HepG2 (cell line): ENCODE measurements around the gene PSME3IP1. TPM values are rescaled to one million over a fixed set of nuclear protein-coding genes. Genes with fewer than 3 reads are reported as not detected.

Experiments
- BRCA1 ChIP-seq: sonication (generic); formaldehyde crosslinking; IDR thresholded peaks from 2 replicates; pipeline ENCODE4 v1.4.0; 2020; ENCODE audit warnings: missing genetic modification reagents
- CC2D1A ChIP-seq: sonication (generic); formaldehyde crosslinking; IDR thresholded peaks from 2 replicates; pipeline ENCODE4 v1.8.1; 2023; ENCODE audit warnings: mild to moderate bottlenecking, missing genetic modification reagents
- CCDC6 ChIP-seq: sonication (generic); formaldehyde crosslinking; IDR thresholded peaks from 2 replicates; pipeline ENCODE4 v1.8.1; 2022; ENCODE audit warnings: mild to moderate bottlenecking, missing genetic modification reagents, moderate library complexity
- EZH2 ChIP-seq: conservative IDR thresholded peaks from 2 replicates; pipeline ENCODE4 v1.6.1; 2012; ENCODE audit warnings: mild to moderate bottlenecking, low read depth, low read length, moderate library complexity
- FOXK1 ChIP-seq: sonication (generic); formaldehyde crosslinking; IDR thresholded peaks from 2 replicates; pipeline ENCODE4 v1.4.0; 2020; ENCODE audit warnings: low read depth, missing genetic modification reagents, borderline replicate concordance
- IKZF5 ChIP-seq: IDR thresholded peaks from 2 replicates; pipeline ENCODE4 v1.6.1; 2018; ENCODE audit warnings: missing genetic modification reagents, mild to moderate bottlenecking, missing compliant biosample characterization
- JUND ChIP-seq: sonication (generic); formaldehyde crosslinking; IDR thresholded peaks from 2 replicates; pipeline ENCODE4 v1.8.0; 2022; ENCODE audit warnings: mild to moderate bottlenecking, missing genetic modification reagents
- RARG ChIP-seq: sonication (generic); formaldehyde crosslinking; IDR thresholded peaks from 2 replicates; pipeline ENCODE4 v1.4.0; 2020; ENCODE audit warnings: low read depth, mild to moderate bottlenecking, missing genetic modification reagents
- SMC3 ChIP-seq: IDR thresholded peaks from 2 replicates; pipeline ENCODE4 v1.6.1; 2011; ENCODE audit warnings: low read length, improper control_type of control experiment
- SRSF4 ChIP-seq: fragments of 200-400 bp; formaldehyde crosslinking; IDR thresholded peaks from one replicate; pipeline ENCODE4 v1.6.1; 2018; ENCODE audit warnings: mild to moderate bottlenecking, low read depth, low read length, moderate library complexity; ENCODE audit not compliant: poor library complexity, severe bottlenecking
- THYN1 ChIP-seq: sonication (generic); formaldehyde crosslinking; IDR thresholded peaks from 2 replicates; pipeline ENCODE4 v1.8.1; 2023; ENCODE audit warnings: low read depth, mild to moderate bottlenecking, moderate library complexity, missing genetic modification reagents, borderline replicate concordance
- ZBTB38 ChIP-seq: sonication (generic); formaldehyde crosslinking; IDR thresholded peaks from 2 replicates; pipeline ENCODE4 v1.5.1; 2020; ENCODE audit warnings: mild to moderate bottlenecking, missing genetic modification reagents
- ZNF329 ChIP-seq: sonication (generic); formaldehyde crosslinking; IDR thresholded peaks from 2 replicates; pipeline ENCODE4 v1.9.0; 2021; ENCODE audit warnings: low read depth, mild to moderate bottlenecking, missing genetic modification reagents
- ZNF451 ChIP-seq: sonication (generic); formaldehyde crosslinking; IDR thresholded peaks from 2 replicates; pipeline ENCODE4 v1.5.0; 2020; ENCODE audit warnings: mild to moderate bottlenecking, missing genetic modification reagents
- ZNF530 ChIP-seq: sonication (generic); formaldehyde crosslinking; IDR thresholded peaks from 2 replicates; pipeline ENCODE4 v1.5.0; 2020; ENCODE audit warnings: low read depth, mild to moderate bottlenecking, missing genetic modification reagents
- ZNF674 ChIP-seq: sonication (generic); formaldehyde crosslinking; IDR thresholded peaks from 2 replicates; pipeline ENCODE4 v1.5.0; 2020; ENCODE audit warnings: low read depth, mild to moderate bottlenecking, missing genetic modification reagents
- ZNF781 ChIP-seq: sonication (generic); formaldehyde crosslinking; IDR thresholded peaks from 2 replicates; pipeline ENCODE4 v1.5.1; 2020; ENCODE audit warnings: borderline replicate concordance, mild to moderate bottlenecking, missing genetic modification reagents; ENCODE audit errors: not compliant biosample characterization
- ZNF816 ChIP-seq: sonication (generic); formaldehyde crosslinking; IDR thresholded peaks from 2 replicates; pipeline ENCODE4 v1.8.0; 2022; ENCODE audit warnings: missing genetic modification reagents, mild to moderate bottlenecking, borderline replicate concordance
- polyA plus RNA-seq, 8 experiments: library from polyadenylated mRNA; depleted of rRNA in 3 of 8; stranded (reverse) in 7 of 8; unstranded in 1 of 8; fragments of >200 nt; fragmentation: Illumina TruSeq in 4 of 8; extraction: Trizol in 4 of 8; gene quantifications; 2 replicates each; pipeline versions ENCODE4 v1.2.1 to v1.2.3, GENCODE V29; 2011 to 2016; ENCODE audit warnings: low read depth in 4 of 8, missing spikeins in 1 of 8, mixed read lengths in 1 of 8; ENCODE audit not compliant: insufficient read depth in 1 of 8
- total RNA-seq, 5 experiments: library from RNA; depleted of rRNA; stranded (reverse); fragments of >200 nt; fragmentation: Illumina TruSeq; extraction: Trizol; gene quantifications; 2 replicates each; pipeline ENCODE4 v1.2.3, GENCODE V29; 2016; ENCODE audit warnings: low read depth in 1 of 5
- TF ChIP-seq, protein P1 (sequence below): sonication (generic); formaldehyde crosslinking; IDR thresholded peaks from 2 replicates; pipeline ENCODE4 v1.4.0; 2020; ENCODE audit warnings: missing genetic modification reagents
- TF ChIP-seq, protein P2 (sequence below): sonication (generic); formaldehyde crosslinking; IDR thresholded peaks from 2 replicates; pipeline ENCODE4 v1.4.0; 2020; ENCODE audit warnings: missing genetic modification reagents
- TF ChIP-seq, protein P3 (sequence below): sonication (generic); formaldehyde crosslinking; IDR thresholded peaks from 2 replicates; pipeline ENCODE4 v1.4.0; 2020; ENCODE audit warnings: mild to moderate bottlenecking, missing genetic modification reagents

PSME3IP1 gene
- total and polyA plus RNA-seq, 2 of the 13 experiments (the other 11 are each of a cell fraction or from before 2014, with no cell fraction given): 90.8 to 99.8 TPM

GRCh38 chr16:57185446-57185944 lies 344 bp downstream of the PSME3IP1 start (continued):
- TF ChIP-seq ZNF530 (CRISPR knock-in tag) (no peak), BRCA1 (CRISPR knock-in tag) (peak; percentile 46), ZNF781 (CRISPR knock-in tag) (peak; percentile 55), ZNF451 (CRISPR knock-in tag) (no peak), RARG (CRISPR knock-in tag) (no peak), EZH2 (no peak), SRSF4 (no peak), FOXK1 (CRISPR knock-in tag) (no peak), ZNF329 (CRISPR knock-in tag) (0 out of 2 replicates have a peak, but pooled peaks have one; percentile 34), JUND (CRISPR knock-in tag) (no peak), THYN1 (CRISPR knock-in tag) (no peak), ZNF674 (CRISPR knock-in tag) (no peak), CCDC6 (CRISPR knock-in tag) (no peak), SMC3 (no peak), ZBTB38 (peak; percentile 46; the same call in 1 of the 2 replicates), CC2D1A (no peak), IKZF5 (CRISPR knock-in tag) (no peak), ZNF816 (CRISPR knock-in tag) (no peak)
- TF ChIP-seq, protein P1, sequence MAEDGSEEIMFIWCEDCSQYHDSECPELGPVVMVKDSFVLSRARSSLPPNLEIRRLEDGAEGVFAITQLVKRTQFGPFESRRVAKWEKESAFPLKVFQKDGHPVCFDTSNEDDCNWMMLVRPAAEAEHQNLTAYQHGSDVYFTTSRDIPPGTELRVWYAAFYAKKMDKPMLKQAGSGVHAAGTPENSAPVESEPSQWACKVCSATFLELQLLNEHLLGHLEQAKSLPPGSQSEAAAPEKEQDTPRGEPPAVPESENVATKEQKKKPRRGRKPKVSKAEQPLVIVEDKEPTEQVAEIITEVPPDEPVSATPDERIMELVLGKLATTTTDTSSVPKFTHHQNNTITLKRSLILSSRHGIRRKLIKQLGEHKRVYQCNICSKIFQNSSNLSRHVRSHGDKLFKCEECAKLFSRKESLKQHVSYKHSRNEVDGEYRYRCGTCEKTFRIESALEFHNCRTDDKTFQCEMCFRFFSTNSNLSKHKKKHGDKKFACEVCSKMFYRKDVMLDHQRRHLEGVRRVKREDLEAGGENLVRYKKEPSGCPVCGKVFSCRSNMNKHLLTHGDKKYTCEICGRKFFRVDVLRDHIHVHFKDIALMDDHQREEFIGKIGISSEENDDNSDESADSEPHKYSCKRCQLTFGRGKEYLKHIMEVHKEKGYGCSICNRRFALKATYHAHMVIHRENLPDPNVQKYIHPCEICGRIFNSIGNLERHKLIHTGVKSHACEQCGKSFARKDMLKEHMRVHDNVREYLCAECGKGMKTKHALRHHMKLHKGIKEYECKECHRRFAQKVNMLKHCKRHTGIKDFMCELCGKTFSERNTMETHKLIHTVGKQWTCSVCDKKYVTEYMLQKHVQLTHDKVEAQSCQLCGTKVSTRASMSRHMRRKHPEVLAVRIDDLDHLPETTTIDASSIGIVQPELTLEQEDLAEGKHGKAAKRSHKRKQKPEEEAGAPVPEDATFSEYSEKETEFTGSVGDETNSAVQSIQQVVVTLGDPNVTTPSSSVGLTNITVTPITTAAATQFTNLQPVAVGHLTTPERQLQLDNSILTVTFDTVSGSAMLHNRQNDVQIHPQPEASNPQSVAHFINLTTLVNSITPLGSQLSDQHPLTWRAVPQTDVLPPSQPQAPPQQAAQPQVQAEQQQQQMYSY (CRISPR knock-in tag): no peak
- TF ChIP-seq, protein P2, sequence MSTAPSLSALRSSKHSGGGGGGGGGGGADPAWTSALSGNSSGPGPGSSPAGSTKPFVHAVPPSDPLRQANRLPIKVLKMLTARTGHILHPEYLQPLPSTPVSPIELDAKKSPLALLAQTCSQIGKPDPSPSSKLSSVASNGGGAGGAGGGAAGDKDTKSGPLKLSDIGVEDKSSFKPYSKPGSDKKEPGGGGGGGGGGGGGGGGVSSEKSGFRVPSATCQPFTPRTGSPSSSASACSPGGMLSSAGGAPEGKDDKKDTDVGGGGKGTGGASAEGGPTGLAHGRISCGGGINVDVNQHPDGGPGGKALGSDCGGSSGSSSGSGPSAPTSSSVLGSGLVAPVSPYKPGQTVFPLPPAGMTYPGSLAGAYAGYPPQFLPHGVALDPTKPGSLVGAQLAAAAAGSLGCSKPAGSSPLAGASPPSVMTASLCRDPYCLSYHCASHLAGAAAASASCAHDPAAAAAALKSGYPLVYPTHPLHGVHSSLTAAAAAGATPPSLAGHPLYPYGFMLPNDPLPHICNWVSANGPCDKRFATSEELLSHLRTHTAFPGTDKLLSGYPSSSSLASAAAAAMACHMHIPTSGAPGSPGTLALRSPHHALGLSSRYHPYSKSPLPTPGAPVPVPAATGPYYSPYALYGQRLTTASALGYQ (CRISPR knock-in tag): peak; percentile 58; the same call in 1 of the 2 replicates
- TF ChIP-seq, protein P3, sequence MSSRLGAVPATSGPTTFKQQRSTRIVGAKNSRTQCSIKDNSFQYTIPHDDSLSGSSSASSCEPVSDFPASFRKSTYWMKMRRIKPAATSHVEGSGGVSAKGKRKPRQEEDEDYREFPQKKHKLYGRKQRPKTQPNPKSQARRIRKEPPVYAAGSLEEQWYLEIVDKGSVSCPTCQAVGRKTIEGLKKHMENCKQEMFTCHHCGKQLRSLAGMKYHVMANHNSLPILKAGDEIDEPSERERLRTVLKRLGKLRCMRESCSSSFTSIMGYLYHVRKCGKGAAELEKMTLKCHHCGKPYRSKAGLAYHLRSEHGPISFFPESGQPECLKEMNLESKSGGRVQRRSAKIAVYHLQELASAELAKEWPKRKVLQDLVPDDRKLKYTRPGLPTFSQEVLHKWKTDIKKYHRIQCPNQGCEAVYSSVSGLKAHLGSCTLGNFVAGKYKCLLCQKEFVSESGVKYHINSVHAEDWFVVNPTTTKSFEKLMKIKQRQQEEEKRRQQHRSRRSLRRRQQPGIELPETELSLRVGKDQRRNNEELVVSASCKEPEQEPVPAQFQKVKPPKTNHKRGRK (CRISPR knock-in tag): 0 out of 2 replicates have a peak, but pooled peaks have one; percentile 75
